CD8-positive, alpha-beta memory T cell (primary cell): ENCODE measurements around the gene SH3BGRL. TPM values are rescaled to one million over a fixed set of nuclear protein-coding genes. Genes with fewer than 3 reads are reported as not detected.

Experiments
- CTCF ChIA-PET: fragments of 350-600 bp; sonication (Branson Sonifier 250); formaldehyde crosslinking; loops from one replicate; lab custom pipeline; 2021; ENCODE audit warnings: antibody characterized with exemption; lab: Charles Lee
- POLR2A ChIA-PET: fragments of 350-600 bp; sonication (Branson Sonifier 250); formaldehyde crosslinking; loops from one replicate; lab custom pipeline; 2021; ENCODE audit warnings: antibody characterized with exemption; lab: Charles Lee
- DNase-seq, 5 donors: peaks; one replicate each; pipeline versions ENCODE4 v3.0.0 to v3.0.0-alpha.2; 2020 to 2022; ENCODE audit warnings: mixed read lengths in 1 of 5
- H3K27ac ChIP-seq: one replicate; pipeline ENCODE4 v1.7.0; 2013; ENCODE audit warnings: low read depth, mild to moderate bottlenecking, low read length, moderate library complexity
- H3K27me3 ChIP-seq: 2 replicates; pipeline ENCODE4 v1.7.0; 2013; ENCODE audit warnings: low read length, mild to moderate bottlenecking; ENCODE audit not compliant: insufficient read depth, poor library complexity, severe bottlenecking
- H3K36me3 ChIP-seq: 2 replicates; pipeline ENCODE4 v1.7.0; 2013; ENCODE audit warnings: mild to moderate bottlenecking, low read length, moderate library complexity; ENCODE audit not compliant: insufficient read depth
- H3K4me1 ChIP-seq: 2 replicates; pipeline ENCODE4 v1.7.0; 2013; ENCODE audit warnings: mild to moderate bottlenecking, low read length, moderate library complexity; ENCODE audit not compliant: insufficient read depth
- H3K4me3 ChIP-seq: 2 replicates; pipeline ENCODE4 v1.7.0; 2013; ENCODE audit warnings: mild to moderate bottlenecking, low read length
- H3K9me3 ChIP-seq: 2 replicates; pipeline ENCODE4 v1.7.0; 2013; ENCODE audit warnings: mild to moderate bottlenecking, low read length
- H3K27ac Mint-ChIP-seq, 8 donors: one replicate each; pipeline ENCODE4 v1.8.0; 2020 to 2021; ENCODE audit warnings: mixed read lengths in 8 of 8, mild to moderate bottlenecking in 6 of 8, inconsistent platforms in 3 of 8, moderate library complexity in 3 of 8
- H3K27me3 Mint-ChIP-seq, 2 donors: one replicate each; pipeline ENCODE4 v1.8.0; 2020 to 2021; ENCODE audit warnings: mixed read lengths in 2 of 2, mild to moderate bottlenecking in 1 of 2, moderate library complexity in 1 of 2
- H3K36me3 Mint-ChIP-seq, 3 donors: one replicate each; pipeline ENCODE4 v1.8.0; 2020 to 2021; ENCODE audit warnings: mixed read lengths in 3 of 3, inconsistent platforms in 1 of 3, mild to moderate bottlenecking in 1 of 3
- H3K4me1 Mint-ChIP-seq, 3 donors: one replicate each; pipeline ENCODE4 v1.8.0; 2020 to 2021; ENCODE audit warnings: mixed read lengths in 3 of 3, inconsistent platforms in 1 of 3, mild to moderate bottlenecking in 1 of 3
- H3K4me3 Mint-ChIP-seq, 7 donors: one replicate each; pipeline ENCODE4 v1.8.0; 2020 to 2021; ENCODE audit warnings: mixed read lengths in 7 of 7, mild to moderate bottlenecking in 6 of 7, moderate library complexity in 4 of 7, inconsistent platforms in 2 of 7
- H3K9me3 Mint-ChIP-seq, 5 donors: one replicate each; pipeline ENCODE4 v1.8.0; 2020 to 2022; ENCODE audit warnings: mixed read lengths in 5 of 5, mild to moderate bottlenecking in 3 of 5, moderate library complexity in 2 of 5, inconsistent platforms in 1 of 5
- polyA plus RNA-seq: library from polyadenylated mRNA; unstranded; fragments of 300-500 nt; fragmentation: Illumina TruSeq; gene quantifications from one replicate; pipeline ENCODE4 v1.2.3, GENCODE V29; 2021
- total RNA-seq, 2 experiments: library from RNA; stranded (reverse); gene quantifications; one replicate each; pipeline ENCODE4 v1.2.3, GENCODE V29; 2021

SH3BGRL gene
- total RNA-seq = 10 to 100 TPM; 30.7 to 31.1 TPM
- polyA plus RNA-seq = 190 TPM

DNA sequence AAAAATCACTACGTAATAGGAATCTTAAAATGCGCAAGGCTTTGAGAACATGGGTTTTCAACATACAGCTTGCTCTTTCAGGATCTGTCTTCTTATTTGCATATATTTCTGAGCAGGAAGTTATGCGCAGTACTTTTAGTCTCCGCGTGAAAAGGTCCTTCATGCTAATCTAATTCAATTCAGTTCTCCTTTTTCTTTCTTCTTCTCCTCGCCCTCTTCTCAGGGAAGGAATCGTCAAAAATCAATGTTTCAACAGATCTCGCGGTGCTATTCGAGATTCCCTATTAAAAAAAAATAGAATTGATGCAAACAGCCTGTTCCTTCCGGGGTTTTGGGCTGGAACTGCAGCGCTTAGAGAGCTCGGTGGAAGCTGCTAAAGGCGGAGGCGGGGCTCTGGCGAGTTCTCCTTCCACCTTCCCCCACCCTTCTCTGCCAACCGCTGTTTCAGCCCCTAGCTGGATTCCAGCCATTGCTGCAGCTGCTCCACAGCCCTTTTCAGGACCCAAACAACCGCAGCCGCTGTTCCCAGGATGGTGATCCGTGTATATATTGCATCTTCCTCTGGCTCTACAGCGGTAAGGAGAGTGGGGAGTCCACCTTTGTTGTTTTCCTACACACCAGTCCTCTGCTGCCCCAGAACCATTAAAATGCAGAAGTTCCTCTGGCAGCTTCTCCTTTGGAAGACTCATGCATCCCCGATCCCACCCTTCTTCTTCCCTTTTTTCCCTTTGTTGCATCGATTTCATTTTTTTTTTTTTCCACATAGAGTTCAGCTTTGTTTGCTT is at the start of gene SH3BGRL, which contains the start of gene HMGN5:
SH3BGRL (plus strand) TSS at position 432 of the 785 bp plus-strand sequence; CDS start at position 531, 99 bp downstream.
HMGN5 (minus strand) TSS at position 243 of the 785 bp plus-strand sequence. CDS start 80,364 bp downstream, outside the sequence.
- CTCF ChIA-PET = interaction anchor here (0.8 to 1.8 kb wide), 4 partner anchors 8 to 393 kb away, joined by 3 to 5 read pairs (median 4); no protein-coding TSS in a partner anchor
- Mint-ChIP-seq H3K4me1 (peaks cover 39 to 59% (median 49%) of the 10 kb centered on the region in 3 donors), H3K9me3 (no peaks in the 10 kb centered on the region), H3K27me3 (no peaks in the 10 kb centered on the region), H3K36me3 (peaks cover 0 to 28% (median 7%) of the 10 kb centered on the region in 3 donors), H3K4me3 (peak within 1 kb of the TSS; percentile 91 to 100 (median 93)), H3K27ac (peak within 1 kb of the TSS; percentile 87 to 96 (median 96))
- no peaks in the 10 kb centered on the region for H3K36me3 ChIP-seq
- peak; percentile 53 to 76 (median 68) for DNase-seq
- H3K9me3 ChIP-seq = no peaks in the 10 kb centered on the region
- peaks cover 20% of the 10 kb centered on the region for H3K4me1 ChIP-seq
- peak within 1 kb of the TSS; percentile 99 for H3K4me3 ChIP-seq
- H3K27me3 ChIP-seq = no peaks in the 10 kb centered on the region
- POLR2A ChIA-PET = interaction anchor here (0.7 to 1.1 kb wide), 2 partner anchors 80 to 392 kb away, joined by 4 to 5 read pairs; partner anchors contain the start of gene BRWD3
- peak within 1 kb of the TSS; percentile 83 for H3K27ac ChIP-seq

DNA sequence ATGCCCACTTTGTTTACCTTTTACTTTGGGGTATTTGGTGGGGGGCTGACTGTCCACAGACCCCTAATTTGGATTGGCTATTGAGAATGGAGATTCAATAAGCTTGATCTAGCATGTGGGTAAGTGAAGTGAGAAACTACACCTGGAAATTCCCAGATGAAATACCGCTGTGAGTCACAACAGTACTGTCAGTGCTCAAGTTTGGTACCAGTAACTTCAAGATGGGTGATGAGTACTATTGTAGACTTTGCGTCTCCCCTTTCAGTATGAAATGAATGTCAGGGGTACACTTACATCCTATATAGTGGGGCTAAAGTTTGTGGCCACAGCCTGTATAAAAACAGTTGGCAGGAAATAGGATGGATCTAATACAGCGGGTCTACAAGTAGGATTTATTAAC is 33.5 kb upstream of the SH3BGRL start:
- H3K27me3 ChIP-seq = no peaks in the 10 kb centered on the region
- no peak for DNase-seq
- POLR2A ChIA-PET = no interaction called here
- H3K9me3 Mint-ChIP-seq = no peaks in the 10 kb centered on the region
- no peaks in the 10 kb centered on the region for H3K9me3 ChIP-seq
- no peaks in the 10 kb centered on the region for H3K36me3 Mint-ChIP-seq
- no peaks in the 10 kb centered on the region for H3K4me1 ChIP-seq
- no peak overlapping the region for H3K27ac Mint-ChIP-seq
- peaks cover 0 to 4% of the 10 kb centered on the region in 2 donors for H3K27me3 Mint-ChIP-seq
- no peaks in the 10 kb centered on the region for H3K36me3 ChIP-seq
- no peak overlapping the region for H3K4me3 Mint-ChIP-seq
- CTCF ChIA-PET = no interaction called here
- no peak overlapping the region for H3K27ac ChIP-seq
- H3K4me1 Mint-ChIP-seq = no peaks in the 10 kb centered on the region
- no peak overlapping the region for H3K4me3 ChIP-seq

- no peaks in the 10 kb centered on the region for H3K9me3 ChIP-seq
- Mint-ChIP-seq H3K36me3 (no peaks in the 10 kb centered on the region), H3K9me3 (peaks cover 0 to under 1% (median 0%) of the 10 kb centered on the region in 5 donors), H3K27me3 (no peaks in the 10 kb centered on the region), H3K4me3 (no peak overlapping the region), H3K27ac (no peak overlapping the region), H3K4me1 (no peaks in the 10 kb centered on the region)
- POLR2A ChIA-PET = no interaction called here
- CTCF ChIA-PET = no interaction called here
- no peaks in the 10 kb centered on the region for H3K36me3 ChIP-seq
- H3K27me3 ChIP-seq = no peaks in the 10 kb centered on the region
- H3K4me1 ChIP-seq = no peaks in the 10 kb centered on the region
- H3K4me3 ChIP-seq = no peak overlapping the region
- peak in 2 of 5 donors; percentile 3 to 6 for DNase-seq
- H3K27ac ChIP-seq = no peak overlapping the region
Observed at GRCh38 chrX:81174286-81174685, 27.6 kb upstream of the SH3BGRL start.

DNA sequence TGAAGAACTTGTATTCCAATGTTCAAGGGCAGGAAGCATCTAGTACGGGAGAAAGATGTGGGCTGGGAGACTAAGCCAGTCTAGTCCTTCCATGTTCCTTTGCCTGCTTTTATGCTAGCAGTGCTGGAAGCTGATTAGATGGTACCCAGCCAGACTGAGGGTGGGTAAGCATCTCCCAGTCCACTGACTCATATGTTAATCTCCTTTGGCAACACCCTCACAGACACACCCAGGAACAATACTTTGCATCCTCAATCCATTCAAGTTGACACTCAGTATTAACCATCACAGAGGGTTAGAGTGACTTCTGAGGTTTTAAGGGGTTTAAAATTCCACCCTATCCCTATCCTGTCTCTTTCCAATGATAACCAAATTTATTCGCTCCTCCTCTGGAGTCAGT is 6.6 kb upstream of the SH3BGRL start:
- Mint-ChIP-seq H3K9me3 (no peaks in the 10 kb centered on the region), H3K27me3 (no peaks in the 10 kb centered on the region), H3K4me3 (no peak overlapping the region), H3K36me3 (peaks cover 0 to 1% (median 0%) of the 10 kb centered on the region in 3 donors), H3K4me1 (peaks cover 4 to 11% (median 6%) of the 10 kb centered on the region in 3 donors), H3K27ac (no peak overlapping the region)
- Histone ChIP-seq H3K9me3 (no peaks in the 10 kb centered on the region), H3K4me3 (no peak overlapping the region), H3K36me3 (no peaks in the 10 kb centered on the region), H3K27me3 (no peaks in the 10 kb centered on the region), H3K4me1 (no peaks in the 10 kb centered on the region), H3K27ac (no peak overlapping the region)
- DNase-seq = no peak
- POLR2A ChIA-PET = no interaction called here
- CTCF ChIA-PET = interaction anchor here (0.7 kb wide), 1 partner anchor 75 kb away, joined by 4 read pairs; no protein-coding TSS in a partner anchor

GRCh38 chrX:81195712-81196111 is 6.2 kb upstream of the SH3BGRL start:
- Mint-ChIP-seq H3K36me3 (peaks cover 0 to 1% (median 0%) of the 10 kb centered on the region in 3 donors), H3K27ac (peak overlapping the region in 1 of 8 donors; percentile 15), H3K4me1 (peaks cover 4 to 13% (median 6%) of the 10 kb centered on the region in 3 donors), H3K9me3 (no peaks in the 10 kb centered on the region), H3K27me3 (no peaks in the 10 kb centered on the region), H3K4me3 (peak overlapping the region in 1 of 7 donors; percentile 18)
- POLR2A ChIA-PET = no interaction called here
- no peaks in the 10 kb centered on the region for H3K27me3 ChIP-seq
- H3K27ac ChIP-seq = no peak overlapping the region
- H3K36me3 ChIP-seq = no peaks in the 10 kb centered on the region
- H3K4me3 ChIP-seq = no peak overlapping the region
- H3K4me1 ChIP-seq = no peaks in the 10 kb centered on the region
- H3K9me3 ChIP-seq = no peaks in the 10 kb centered on the region
- CTCF ChIA-PET = interaction anchor here (0.7 kb wide), 1 partner anchor 75 kb away, joined by 4 read pairs; no protein-coding TSS in a partner anchor
- DNase-seq = peak; percentile 24 to 59 (median 37)

DNA sequence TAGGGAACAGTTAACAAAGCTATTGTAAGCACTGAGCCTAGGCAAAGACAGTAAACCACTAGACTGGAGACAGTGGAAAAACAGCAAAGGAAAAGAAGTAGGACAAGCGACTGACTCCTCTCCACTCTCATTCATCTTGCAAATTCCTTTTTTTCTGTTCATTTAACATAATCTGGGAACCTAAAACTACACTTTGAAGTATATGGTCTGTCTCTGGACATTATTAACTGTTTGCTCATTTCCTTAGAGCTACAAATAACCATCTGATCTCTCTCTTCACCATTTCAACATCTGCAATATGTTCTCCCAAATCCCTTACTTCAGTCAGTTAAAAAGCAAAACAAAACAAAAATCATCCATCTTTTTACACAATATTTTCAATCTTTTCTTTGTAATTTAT is 831 bp upstream of the SH3BGRL start:
- peak overlapping the region; percentile 99 for H3K4me3 ChIP-seq
- POLR2A ChIA-PET = no interaction called here

DNA sequence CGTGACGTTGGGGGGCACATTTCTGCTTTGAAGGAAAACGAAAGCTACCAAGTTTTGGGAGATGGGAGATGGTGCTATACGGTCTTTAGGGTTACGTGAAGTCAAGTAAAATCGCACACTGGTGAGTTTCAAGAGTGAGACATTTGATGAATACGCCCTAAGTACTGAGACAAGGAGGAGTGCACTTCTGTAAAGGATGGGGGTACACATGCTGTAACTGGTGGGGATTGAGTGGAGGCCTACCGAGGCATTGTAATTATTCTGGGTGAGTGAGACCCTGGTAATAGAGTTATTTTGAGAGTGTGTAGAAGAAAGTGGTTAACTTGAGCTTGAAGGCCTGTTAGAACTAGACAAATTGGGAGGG is 536 bp downstream of the SH3BGRL start:
- CTCF ChIA-PET = interaction anchor here (1.2 to 1.8 kb wide), 2 partner anchors 8 to 9 kb away, joined by 4 to 5 read pairs; no protein-coding TSS in a partner anchor
- DNase-seq = peak in 2 of 5 donors; percentile 6 to 25

More for the DNA sequence above, 831 bp upstream of the SH3BGRL start:
- H3K27me3 Mint-ChIP-seq = no peaks in the 10 kb centered on the region
- peak overlapping the region; percentile 83 for H3K27ac ChIP-seq
- H3K4me1 ChIP-seq = peaks cover 16% of the 10 kb centered on the region
- H3K36me3 Mint-ChIP-seq = peaks cover 0 to 23% (median 7%) of the 10 kb centered on the region in 3 donors
- no peaks in the 10 kb centered on the region for H3K27me3 ChIP-seq
- H3K4me1 Mint-ChIP-seq = peaks cover 34 to 51% (median 41%) of the 10 kb centered on the region in 3 donors
- no peaks in the 10 kb centered on the region for H3K9me3 Mint-ChIP-seq
- no peak for DNase-seq
- H3K9me3 ChIP-seq = no peaks in the 10 kb centered on the region
- H3K4me3 Mint-ChIP-seq = peak overlapping the region; percentile 91 to 100 (median 93)
- H3K27ac Mint-ChIP-seq = peak overlapping the region; percentile 87 to 96 (median 96)
- no peaks in the 10 kb centered on the region for H3K36me3 ChIP-seq
- CTCF ChIA-PET = interaction anchor here (0.8 to 1.8 kb wide), 3 partner anchors 9 to 392 kb away, joined by 3 to 5 read pairs (median 4); no protein-coding TSS in a partner anchor

More for the DNA sequence above, 536 bp downstream of the SH3BGRL start:
- POLR2A ChIA-PET = interaction anchor here (0.7 to 1.1 kb wide), 2 partner anchors 81 to 393 kb away, joined by 4 to 5 read pairs; partner anchors contain the start of gene BRWD3
- Histone ChIP-seq H3K4me1 (peaks cover 20% of the 10 kb centered on the region), H3K4me3 (peak overlapping the region; percentile 99), H3K27me3 (no peaks in the 10 kb centered on the region), H3K9me3 (no peaks in the 10 kb centered on the region), H3K27ac (peak overlapping the region; percentile 83), H3K36me3 (no peaks in the 10 kb centered on the region)
- peak overlapping the region; percentile 87 to 96 (median 96) for H3K27ac Mint-ChIP-seq
- peaks cover 0 to 30% (median 7%) of the 10 kb centered on the region in 3 donors for H3K36me3 Mint-ChIP-seq
- H3K27me3 Mint-ChIP-seq = no peaks in the 10 kb centered on the region
- H3K4me1 Mint-ChIP-seq = peaks cover 39 to 64% (median 54%) of the 10 kb centered on the region in 3 donors
- H3K4me3 Mint-ChIP-seq = peak overlapping the region; percentile 91 to 100 (median 93)
- H3K9me3 Mint-ChIP-seq = no peaks in the 10 kb centered on the region
